ENCODE results near the gene PTPRS.

DNA sequence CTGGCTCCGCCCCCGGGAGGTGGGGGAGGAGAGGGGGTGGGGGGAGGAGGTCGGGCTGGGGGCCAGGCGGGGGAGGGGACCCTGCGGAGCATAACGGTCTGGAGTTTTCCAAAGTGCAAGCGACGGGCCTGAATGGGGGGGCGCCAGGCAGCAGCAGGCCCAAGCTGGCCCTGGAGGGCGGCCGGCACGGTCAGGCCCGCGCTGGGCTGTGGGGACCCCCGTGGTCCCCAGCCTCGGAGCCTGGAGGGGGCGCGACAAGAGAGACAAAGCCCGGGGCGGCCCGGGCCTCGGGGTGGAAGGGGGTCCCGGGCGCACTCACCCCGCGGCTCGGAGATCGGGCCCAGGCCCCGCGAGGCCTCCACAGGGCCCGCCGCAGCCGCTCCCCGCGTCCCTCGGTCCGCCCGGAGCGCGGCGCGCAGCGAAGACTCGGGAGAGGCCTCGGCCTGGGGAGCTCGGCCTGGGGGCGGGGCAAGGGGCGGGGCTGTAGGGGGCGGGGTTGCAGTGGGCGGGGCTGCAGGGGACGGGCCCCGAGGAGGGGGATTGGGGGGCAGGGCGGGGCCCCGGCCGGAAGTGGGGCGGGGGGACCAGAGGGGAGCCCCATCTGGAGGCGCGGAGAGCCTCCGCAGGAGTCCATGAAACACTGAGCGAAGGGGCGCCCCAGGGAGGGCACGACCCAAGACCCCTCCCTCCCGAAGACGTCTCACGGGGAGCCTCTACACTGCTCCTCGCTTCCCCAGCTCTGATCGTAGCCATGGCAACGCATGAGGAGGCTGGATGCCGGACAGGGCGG is 47.6 kb downstream of the PTPRS start:
- TF ChIP-seq, protein P1, sequence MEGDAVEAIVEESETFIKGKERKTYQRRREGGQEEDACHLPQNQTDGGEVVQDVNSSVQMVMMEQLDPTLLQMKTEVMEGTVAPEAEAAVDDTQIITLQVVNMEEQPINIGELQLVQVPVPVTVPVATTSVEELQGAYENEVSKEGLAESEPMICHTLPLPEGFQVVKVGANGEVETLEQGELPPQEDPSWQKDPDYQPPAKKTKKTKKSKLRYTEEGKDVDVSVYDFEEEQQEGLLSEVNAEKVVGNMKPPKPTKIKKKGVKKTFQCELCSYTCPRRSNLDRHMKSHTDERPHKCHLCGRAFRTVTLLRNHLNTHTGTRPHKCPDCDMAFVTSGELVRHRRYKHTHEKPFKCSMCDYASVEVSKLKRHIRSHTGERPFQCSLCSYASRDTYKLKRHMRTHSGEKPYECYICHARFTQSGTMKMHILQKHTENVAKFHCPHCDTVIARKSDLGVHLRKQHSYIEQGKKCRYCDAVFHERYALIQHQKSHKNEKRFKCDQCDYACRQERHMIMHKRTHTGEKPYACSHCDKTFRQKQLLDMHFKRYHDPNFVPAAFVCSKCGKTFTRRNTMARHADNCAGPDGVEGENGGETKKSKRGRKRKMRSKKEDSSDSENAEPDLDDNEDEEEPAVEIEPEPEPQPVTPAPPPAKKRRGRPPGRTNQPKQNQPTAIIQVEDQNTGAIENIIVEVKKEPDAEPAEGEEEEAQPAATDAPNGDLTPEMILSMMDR (IDR thresholded peaks at IDR 0.05), result no peak
- TF ChIP-seq POLR2A (IDR thresholded peaks at IDR 0.05), result no peak

Data from right lobe of liver (tissue), 4 donors.